ENCODE measurements around the gene ASB18. TPM values are rescaled to one million over a fixed set of nuclear protein-coding genes. Genes with fewer than 3 reads are reported as not detected.
A peak's percentile ranks its signal among the peaks of the same experiment; 100 is the strongest.

Gene ASB18
- total RNA-seq, 1 experiment from 2014 or later = not detected

GRCh38 chr2:236237468-236238190 lies 26.6 kb downstream of the ASB18 start (continued):
- TF ChIP-seq MYBL2 (CRISPR knock-in tag; IDR thresholded peaks at IDR 0.05) (no peak), ZNF232 (CRISPR knock-in tag; IDR thresholded peaks at IDR 0.05) (no peak), IRF1 (CRISPR knock-in tag; IDR thresholded peaks at IDR 0.05) (no peak), ZMAT4 (CRISPR knock-in tag; IDR thresholded peaks at IDR 0.05) (no peak), AFF4 (CRISPR knock-in tag; IDR thresholded peaks at IDR 0.05; ENCODE audit: borderline replicate concordance) (no peak), IRF2 (CRISPR knock-in tag; IDR thresholded peaks at IDR 0.05; ENCODE audit: borderline replicate concordance, low read depth) (no peak)

GRCh38 chr2:236236559-236237452 lies 27.4 kb downstream of the ASB18 start:
- H3K36me3 Mint-ChIP-seq = no peaks in the 10 kb centered on the region
- ATAC-seq = no peak
- H3K27me3 Mint-ChIP-seq (ENCODE audit: low read depth) = peaks cover 68% of the 10 kb centered on the region
- no peak for DNase-seq (ENCODE audit: low spot score)
- CTCF ChIA-PET = interaction anchor here (0.6 to 3.4 kb wide), 3 partner anchors 9 to 59 kb away, joined by 3 to 14 read pairs (median 4); no protein-coding TSS in a partner anchor
- POLR2A ChIA-PET = no interaction called here
- peaks cover 17% of the 10 kb centered on the region for H3K9me3 Mint-ChIP-seq
- no peak overlapping the region for H3K27ac Mint-ChIP-seq
- peak overlapping the region; percentile 75 for H3K4me3 Mint-ChIP-seq
- H3K4me1 Mint-ChIP-seq = peaks cover 39% of the 10 kb centered on the region
- TF ChIP-seq KAT7 (CRISPR knock-in tag; IDR thresholded peaks at IDR 0.05; ENCODE audit: borderline replicate concordance) (no peak), PRRX2 (CRISPR knock-in tag; IDR thresholded peaks at IDR 0.05) (no peak), FOXK1 (CRISPR knock-in tag; IDR thresholded peaks at IDR 0.05) (no peak), GRHL2 (CRISPR knock-in tag; IDR thresholded peaks at IDR 0.05; ENCODE audit: insufficient replicate concordance, severe bottlenecking) (no peak), ZNF532 (CRISPR knock-in tag; IDR thresholded peaks at IDR 0.05; ENCODE audit: borderline replicate concordance) (no peak), EMX1 (CRISPR knock-in tag; IDR thresholded peaks at IDR 0.05) (no peak), ZMAT4 (CRISPR knock-in tag; IDR thresholded peaks at IDR 0.05) (no peak), ZSCAN18 (CRISPR knock-in tag; IDR thresholded peaks at IDR 0.05) (no peak), SP1 (CRISPR knock-in tag; conservative IDR thresholded peaks at IDR 0.05) (no peak), FOXJ3 (CRISPR knock-in tag; IDR thresholded peaks at IDR 0.05; ENCODE audit: borderline replicate concordance) (no peak), ATF6 (CRISPR knock-in tag; IDR thresholded peaks at IDR 0.05) (no peak), E2F5 (CRISPR knock-in tag; IDR thresholded peaks at IDR 0.05) (no peak), ZNF138 (CRISPR knock-in tag; conservative IDR thresholded peaks at IDR 0.05) (no peak), GABPB1 (CRISPR knock-in tag; IDR thresholded peaks at IDR 0.05) (no peak)

All from WTC11 (cell line).